ENCODE data around the gene PDZRN3.

DNA sequence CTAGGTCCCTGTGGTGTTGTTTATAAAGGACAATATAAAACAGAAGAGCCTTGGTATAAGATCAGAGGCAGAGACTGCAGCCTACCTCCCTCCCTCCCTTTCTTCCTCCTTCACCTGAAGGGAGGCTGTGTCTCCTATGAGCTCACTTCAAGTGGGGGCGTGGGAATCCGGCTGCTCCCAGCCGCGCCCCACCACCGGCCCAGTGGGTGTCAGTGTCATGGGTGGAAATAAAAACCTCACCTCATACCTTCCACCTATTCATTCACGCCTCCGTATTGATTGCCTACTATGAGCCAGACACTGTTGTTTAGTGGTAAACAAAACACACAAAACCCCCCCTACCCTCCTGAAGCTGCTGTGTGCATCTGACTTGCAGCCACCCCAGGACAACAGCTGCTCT, 181.9 kb downstream of the PDZRN3 start:
- TF ChIP-seq, protein P1, sequence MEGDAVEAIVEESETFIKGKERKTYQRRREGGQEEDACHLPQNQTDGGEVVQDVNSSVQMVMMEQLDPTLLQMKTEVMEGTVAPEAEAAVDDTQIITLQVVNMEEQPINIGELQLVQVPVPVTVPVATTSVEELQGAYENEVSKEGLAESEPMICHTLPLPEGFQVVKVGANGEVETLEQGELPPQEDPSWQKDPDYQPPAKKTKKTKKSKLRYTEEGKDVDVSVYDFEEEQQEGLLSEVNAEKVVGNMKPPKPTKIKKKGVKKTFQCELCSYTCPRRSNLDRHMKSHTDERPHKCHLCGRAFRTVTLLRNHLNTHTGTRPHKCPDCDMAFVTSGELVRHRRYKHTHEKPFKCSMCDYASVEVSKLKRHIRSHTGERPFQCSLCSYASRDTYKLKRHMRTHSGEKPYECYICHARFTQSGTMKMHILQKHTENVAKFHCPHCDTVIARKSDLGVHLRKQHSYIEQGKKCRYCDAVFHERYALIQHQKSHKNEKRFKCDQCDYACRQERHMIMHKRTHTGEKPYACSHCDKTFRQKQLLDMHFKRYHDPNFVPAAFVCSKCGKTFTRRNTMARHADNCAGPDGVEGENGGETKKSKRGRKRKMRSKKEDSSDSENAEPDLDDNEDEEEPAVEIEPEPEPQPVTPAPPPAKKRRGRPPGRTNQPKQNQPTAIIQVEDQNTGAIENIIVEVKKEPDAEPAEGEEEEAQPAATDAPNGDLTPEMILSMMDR (IDR thresholded peaks at IDR 0.05), result no peak
- TF ChIP-seq, protein P2, sequence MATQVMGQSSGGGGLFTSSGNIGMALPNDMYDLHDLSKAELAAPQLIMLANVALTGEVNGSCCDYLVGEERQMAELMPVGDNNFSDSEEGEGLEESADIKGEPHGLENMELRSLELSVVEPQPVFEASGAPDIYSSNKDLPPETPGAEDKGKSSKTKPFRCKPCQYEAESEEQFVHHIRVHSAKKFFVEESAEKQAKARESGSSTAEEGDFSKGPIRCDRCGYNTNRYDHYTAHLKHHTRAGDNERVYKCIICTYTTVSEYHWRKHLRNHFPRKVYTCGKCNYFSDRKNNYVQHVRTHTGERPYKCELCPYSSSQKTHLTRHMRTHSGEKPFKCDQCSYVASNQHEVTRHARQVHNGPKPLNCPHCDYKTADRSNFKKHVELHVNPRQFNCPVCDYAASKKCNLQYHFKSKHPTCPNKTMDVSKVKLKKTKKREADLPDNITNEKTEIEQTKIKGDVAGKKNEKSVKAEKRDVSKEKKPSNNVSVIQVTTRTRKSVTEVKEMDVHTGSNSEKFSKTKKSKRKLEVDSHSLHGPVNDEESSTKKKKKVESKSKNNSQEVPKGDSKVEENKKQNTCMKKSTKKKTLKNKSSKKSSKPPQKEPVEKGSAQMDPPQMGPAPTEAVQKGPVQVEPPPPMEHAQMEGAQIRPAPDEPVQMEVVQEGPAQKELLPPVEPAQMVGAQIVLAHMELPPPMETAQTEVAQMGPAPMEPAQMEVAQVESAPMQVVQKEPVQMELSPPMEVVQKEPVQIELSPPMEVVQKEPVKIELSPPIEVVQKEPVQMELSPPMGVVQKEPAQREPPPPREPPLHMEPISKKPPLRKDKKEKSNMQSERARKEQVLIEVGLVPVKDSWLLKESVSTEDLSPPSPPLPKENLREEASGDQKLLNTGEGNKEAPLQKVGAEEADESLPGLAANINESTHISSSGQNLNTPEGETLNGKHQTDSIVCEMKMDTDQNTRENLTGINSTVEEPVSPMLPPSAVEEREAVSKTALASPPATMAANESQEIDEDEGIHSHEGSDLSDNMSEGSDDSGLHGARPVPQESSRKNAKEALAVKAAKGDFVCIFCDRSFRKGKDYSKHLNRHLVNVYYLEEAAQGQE (IDR thresholded peaks at IDR 0.05; ENCODE audit: insufficient read depth in 1 of 2, low read depth in 2 of 2, low read length in 1 of 2), result no peak
- TF ChIP-seq POLR2AphosphoS5 (IDR thresholded peaks at IDR 0.05; ENCODE audit: low read depth, low read length) (no peak), SIN3A (IDR thresholded peaks at IDR 0.05; ENCODE audit: borderline replicate concordance, insufficient read depth, low read depth, low read length) (no peak)
